ENCODE results near the gene MAN2B2.
A peak's percentile ranks its signal among the peaks of the same experiment; 100 is the strongest.

Gene MAN2B2

DNA sequence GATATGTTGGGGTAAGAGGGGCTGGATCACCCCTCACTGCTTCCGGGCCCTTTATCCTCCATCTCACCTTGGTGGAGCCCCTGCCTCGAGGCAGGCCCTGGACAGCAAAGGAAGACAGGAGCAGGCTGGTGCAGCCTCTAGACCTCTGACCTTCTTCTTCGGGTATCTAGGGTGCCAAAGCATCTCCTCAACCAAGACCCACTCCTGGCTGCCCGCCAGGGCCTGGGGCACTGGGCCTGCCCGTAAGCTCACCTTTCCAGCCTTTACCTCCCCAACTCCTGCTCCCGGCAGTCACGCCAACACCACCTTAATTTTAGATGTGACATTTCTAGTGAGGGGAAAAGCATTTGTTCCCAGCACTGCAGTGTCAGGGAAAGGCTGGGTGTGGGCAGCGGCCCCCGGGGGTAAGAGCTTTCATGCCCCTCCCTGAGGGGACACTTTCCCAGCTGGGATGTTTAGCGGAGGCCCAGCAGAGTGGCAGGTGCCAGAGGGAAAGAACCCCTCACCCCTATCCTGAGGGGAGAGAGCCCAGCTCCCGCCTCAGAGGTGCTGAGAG, 6.7 kb downstream of the MAN2B2 start:
- FAIRE-seq: no peak
- TF ChIP-seq, protein P1, sequence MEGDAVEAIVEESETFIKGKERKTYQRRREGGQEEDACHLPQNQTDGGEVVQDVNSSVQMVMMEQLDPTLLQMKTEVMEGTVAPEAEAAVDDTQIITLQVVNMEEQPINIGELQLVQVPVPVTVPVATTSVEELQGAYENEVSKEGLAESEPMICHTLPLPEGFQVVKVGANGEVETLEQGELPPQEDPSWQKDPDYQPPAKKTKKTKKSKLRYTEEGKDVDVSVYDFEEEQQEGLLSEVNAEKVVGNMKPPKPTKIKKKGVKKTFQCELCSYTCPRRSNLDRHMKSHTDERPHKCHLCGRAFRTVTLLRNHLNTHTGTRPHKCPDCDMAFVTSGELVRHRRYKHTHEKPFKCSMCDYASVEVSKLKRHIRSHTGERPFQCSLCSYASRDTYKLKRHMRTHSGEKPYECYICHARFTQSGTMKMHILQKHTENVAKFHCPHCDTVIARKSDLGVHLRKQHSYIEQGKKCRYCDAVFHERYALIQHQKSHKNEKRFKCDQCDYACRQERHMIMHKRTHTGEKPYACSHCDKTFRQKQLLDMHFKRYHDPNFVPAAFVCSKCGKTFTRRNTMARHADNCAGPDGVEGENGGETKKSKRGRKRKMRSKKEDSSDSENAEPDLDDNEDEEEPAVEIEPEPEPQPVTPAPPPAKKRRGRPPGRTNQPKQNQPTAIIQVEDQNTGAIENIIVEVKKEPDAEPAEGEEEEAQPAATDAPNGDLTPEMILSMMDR (IDR thresholded peaks at IDR 0.05; ENCODE audit: insufficient read depth, missing control alignments): no peak
- DNase-seq (ENCODE audit: insufficient read length, low spot score): no peak

DNA sequence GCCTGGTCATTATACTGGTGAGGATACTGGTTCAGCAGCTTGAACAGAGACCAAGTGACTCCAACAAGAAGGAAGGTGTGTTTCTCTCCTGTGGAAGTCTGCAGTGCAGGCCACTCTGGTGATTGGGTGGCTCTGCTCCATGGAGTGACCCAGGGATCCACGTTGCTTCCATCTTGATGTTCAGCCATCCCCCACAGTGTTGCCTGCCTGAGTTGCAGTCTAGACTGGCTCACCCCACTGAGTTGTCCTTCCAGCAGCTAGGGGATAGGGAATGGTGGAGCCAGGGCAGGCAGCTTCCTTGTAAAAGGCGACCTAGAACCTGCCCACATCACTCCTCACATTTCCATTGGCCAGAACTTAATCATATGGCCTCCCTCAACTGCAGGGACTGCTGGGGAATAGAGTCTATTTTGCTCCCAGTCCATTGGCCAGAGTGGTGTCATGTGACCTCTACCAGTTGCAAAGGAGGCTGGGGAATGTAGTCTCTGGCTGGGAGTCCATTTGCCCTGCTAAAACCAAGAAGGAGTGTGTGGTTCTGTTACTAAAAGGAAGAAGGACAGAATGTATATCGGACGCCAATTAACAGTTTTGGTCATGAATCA, 8.0 kb downstream of the MAN2B2 start:
- TF ChIP-seq, protein P1 (IDR thresholded peaks at IDR 0.05; ENCODE audit: insufficient read depth, missing control alignments): no peak
- FAIRE-seq: no peak

DNA sequence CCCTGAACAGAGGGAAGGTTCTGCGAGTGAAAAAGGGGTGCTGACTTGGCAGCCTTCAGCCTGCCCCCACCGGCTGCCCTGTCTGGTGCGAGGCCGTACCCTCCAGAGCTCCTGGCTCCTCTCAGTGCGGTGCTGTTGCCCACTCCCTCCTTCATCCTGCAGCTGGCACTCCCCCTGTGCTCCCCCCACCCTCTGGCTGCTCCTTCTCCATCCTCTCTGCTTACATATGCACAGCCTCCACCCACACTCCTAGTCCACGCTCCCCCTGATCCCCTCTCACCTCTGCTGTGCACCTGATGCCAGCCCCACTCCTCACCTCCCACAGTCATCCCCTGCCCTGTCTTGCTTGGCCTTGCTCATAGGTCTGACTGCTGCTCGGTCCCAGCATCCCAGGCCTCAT, 9.9 kb downstream of the MAN2B2 start:
- no peak for DNase-seq (ENCODE audit: insufficient read length, low spot score)
- no peak for FAIRE-seq
- TF ChIP-seq, protein P1 (IDR thresholded peaks at IDR 0.05; ENCODE audit: insufficient read depth, missing control alignments): no peak

More for the DNA sequence above, 8.0 kb downstream of the MAN2B2 start:
- DNase-seq (ENCODE audit: insufficient read length, low spot score): no peak

DNA sequence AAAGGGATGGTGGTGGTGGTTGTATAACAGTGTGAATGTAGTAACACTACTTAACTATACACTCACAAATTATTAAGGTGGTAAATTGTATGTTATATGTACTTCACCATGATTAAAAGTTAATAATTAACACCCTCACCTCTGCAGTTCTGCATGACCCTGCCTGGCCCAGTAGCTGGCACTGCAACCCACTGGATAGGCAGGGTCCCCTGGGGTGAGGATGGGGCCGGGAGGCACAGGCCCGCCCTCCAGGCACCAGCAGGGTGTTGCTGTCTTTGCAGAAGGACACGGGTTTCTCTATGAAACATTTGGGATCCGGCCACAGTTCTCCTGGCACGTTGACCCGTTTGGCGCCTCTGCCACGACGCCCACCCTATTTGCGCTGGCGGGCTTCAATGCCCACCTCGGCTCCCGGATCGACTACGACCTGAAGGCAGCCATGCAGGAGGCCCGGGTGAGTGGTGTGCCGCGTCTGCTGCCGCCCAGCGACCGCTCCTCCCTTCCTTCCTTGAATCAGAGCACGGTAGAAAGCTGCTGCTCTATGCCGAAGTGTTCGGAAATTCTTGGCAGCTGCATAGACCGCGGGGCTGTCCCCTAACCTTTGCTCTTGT, 11.8 kb downstream of the MAN2B2 start:
- no peak for FAIRE-seq
- TF ChIP-seq, protein P1 (IDR thresholded peaks at IDR 0.05; ENCODE audit: insufficient read depth, missing control alignments): no peak
- DNase-seq (ENCODE audit: insufficient read length, low spot score): no peak

DNA sequence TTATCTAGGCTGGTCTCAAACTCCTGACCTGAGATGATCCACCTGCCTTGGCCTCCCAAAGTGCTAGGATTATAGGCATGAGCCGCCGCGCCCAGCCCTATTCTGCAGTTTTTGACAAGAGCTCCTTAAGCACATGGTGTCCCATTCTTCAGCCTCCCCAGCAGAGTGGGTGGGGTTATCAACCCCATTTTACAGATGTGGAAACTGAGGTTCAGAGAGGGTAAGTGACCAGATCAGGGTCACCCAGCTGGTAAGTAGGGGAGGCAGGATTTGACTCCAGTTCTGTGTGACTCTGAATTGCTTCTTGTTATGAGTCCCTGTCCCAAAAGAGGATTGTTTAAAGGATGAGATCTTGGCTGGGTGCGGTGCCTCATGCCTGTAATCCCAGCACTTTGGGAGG, 14.5 kb downstream of the MAN2B2 start:
- FAIRE-seq (no peak), DNase-seq (ENCODE audit: insufficient read length, low spot score) (no peak)
- TF ChIP-seq, protein P1 (IDR thresholded peaks at IDR 0.05; ENCODE audit: insufficient read depth, missing control alignments): no peak

DNA sequence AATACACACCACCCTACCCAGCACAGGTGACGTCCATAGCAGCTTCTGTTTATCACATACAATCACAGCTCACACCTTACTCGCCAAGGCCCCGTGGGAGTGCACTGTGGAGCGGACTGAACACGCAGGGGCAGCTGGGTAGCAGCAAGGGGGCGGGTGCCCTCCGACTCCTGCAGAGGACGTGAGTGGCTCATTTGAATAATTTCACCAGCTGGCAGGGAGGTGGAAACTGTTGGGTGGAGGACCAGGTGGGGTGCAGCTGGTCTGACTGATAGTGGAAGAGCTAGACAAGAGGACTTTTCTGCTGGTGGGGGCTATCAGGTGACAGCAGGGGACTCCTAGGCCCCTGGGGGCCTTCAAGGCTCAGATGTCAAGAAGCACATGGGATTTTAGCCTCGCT, 16.3 kb downstream of the MAN2B2 start:
- TF ChIP-seq, protein P1 (IDR thresholded peaks at IDR 0.05; ENCODE audit: insufficient read depth, missing control alignments): no peak
- DNase-seq (ENCODE audit: insufficient read length, low spot score): no peak
- no peak for FAIRE-seq

DNA sequence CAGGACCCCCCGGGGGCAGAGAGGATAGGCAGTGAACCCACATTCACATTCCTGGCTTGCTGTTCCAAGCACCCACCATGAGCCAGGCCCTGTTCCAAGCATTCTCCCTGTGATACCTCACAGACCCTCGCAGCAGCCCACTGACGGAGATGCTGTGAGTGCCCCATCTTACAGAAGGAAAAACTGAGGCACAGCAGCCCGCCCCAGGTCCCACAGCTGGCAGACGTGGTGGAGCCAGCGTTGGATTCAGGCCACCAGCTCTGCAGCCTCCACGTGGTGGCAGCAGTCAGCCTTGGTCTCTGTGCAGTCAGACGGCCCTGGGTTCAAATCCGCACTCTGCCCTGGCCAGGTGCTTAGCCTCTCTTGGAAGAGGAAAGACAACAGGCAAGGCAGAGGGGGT, 16.8 kb downstream of the MAN2B2 start:
- TF ChIP-seq, protein P1 (IDR thresholded peaks at IDR 0.05; ENCODE audit: insufficient read depth, missing control alignments): peak; percentile 12
- FAIRE-seq (no peak), DNase-seq (ENCODE audit: insufficient read length, low spot score) (no peak)
